Esophagus squamous epithelium (tissue), 4 donors: Measurements from ENCODE around the gene FMR1.

Experiments
- POLR2A ChIP-seq, 4 donors: fragments of 450-650 bp; IDR thresholded peaks; one replicate each; pipeline ENCODE4 v1.6.1; 2017; ENCODE audit warnings: antibody characterized with exemption in 4 of 4, mild to moderate bottlenecking in 4 of 4, moderate library complexity in 3 of 4
- TF ChIP-seq, protein P1 (sequence below), 6 experiments: fragments of 450-650 bp in 4 of 6; fragments of 200-600 bp in 2 of 6; sonication (generic) in 2 of 6; IDR thresholded peaks; one replicate each; pipeline ENCODE4 v1.5.1; 2016 to 2019; ENCODE audit warnings: antibody characterized with exemption in 6 of 6, mild to moderate bottlenecking in 4 of 6, moderate library complexity in 4 of 6

DNA sequence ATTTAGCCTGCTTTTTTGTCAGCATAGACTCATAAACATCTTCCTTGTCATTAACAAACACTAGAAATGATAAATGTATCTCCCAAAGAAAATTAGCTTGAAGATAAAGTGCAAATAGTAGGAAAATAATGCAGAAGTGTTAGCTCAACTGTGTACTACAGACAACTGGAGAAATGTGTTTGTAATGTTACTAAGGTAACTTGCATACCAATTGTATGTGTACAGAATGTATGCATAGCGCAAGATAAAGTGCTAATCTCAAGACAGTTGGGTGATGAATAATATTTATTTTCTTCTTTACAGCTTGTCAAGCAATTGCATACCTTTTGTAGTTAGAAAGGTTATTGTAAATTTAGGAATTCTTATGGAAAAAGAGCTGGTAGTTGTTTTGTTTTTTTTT lies 22.1 kb downstream of the FMR1 start:
- TF ChIP-seq, protein P1, sequence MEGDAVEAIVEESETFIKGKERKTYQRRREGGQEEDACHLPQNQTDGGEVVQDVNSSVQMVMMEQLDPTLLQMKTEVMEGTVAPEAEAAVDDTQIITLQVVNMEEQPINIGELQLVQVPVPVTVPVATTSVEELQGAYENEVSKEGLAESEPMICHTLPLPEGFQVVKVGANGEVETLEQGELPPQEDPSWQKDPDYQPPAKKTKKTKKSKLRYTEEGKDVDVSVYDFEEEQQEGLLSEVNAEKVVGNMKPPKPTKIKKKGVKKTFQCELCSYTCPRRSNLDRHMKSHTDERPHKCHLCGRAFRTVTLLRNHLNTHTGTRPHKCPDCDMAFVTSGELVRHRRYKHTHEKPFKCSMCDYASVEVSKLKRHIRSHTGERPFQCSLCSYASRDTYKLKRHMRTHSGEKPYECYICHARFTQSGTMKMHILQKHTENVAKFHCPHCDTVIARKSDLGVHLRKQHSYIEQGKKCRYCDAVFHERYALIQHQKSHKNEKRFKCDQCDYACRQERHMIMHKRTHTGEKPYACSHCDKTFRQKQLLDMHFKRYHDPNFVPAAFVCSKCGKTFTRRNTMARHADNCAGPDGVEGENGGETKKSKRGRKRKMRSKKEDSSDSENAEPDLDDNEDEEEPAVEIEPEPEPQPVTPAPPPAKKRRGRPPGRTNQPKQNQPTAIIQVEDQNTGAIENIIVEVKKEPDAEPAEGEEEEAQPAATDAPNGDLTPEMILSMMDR (IDR thresholded peaks at IDR 0.05): no peak
- no peak for TF ChIP-seq POLR2A (IDR thresholded peaks at IDR 0.05)
